Germinal center (tissue), 1 donor: ENCODE data around the gene KNG1.
"Not testable (repeated sequence)": the region's sequence is repeated elsewhere in the genome, so short reads cannot be mapped to it uniquely, and the experiment has no call there.

ENCODE experiments used
- DNase-seq: peaks from one replicate; pipeline ENCODE4 v3.0.0; 2012; ENCODE audit warnings: mixed read lengths, low spot score

The KNG1 gene

DNA sequence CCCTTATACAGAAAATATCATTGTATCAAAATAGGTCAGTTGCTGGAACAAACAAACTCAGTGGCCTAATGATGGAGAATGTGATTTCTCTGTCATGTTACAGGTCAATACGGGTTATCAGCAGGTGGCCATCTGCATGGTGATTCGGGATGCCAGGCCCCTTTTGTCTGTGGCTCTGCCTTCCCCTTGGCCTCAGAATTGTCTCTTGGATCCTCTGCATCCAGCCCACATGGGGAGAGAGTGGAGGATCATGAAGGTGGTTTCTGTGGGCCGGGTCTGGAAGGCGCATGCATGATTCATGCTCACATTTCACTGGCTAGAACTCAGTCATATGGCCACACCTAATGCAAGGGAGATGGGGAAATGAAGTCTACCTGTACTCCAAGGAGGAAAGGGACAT lies 6.5 kb upstream of the KNG1 start:
- DNase-seq: not testable (repeated sequence)

- DNase-seq: no peak
Observed at GRCh38 chr3:186713499-186713898, 3.7 kb upstream of the KNG1 start.

- no peak for DNase-seq
Observed at GRCh38 chr3:186719945-186720739, 3.0 kb downstream of the KNG1 start.

- DNase-seq: no peak
Observed at GRCh38 chr3:186722457-186722856, 5.3 kb downstream of the KNG1 start.

DNA sequence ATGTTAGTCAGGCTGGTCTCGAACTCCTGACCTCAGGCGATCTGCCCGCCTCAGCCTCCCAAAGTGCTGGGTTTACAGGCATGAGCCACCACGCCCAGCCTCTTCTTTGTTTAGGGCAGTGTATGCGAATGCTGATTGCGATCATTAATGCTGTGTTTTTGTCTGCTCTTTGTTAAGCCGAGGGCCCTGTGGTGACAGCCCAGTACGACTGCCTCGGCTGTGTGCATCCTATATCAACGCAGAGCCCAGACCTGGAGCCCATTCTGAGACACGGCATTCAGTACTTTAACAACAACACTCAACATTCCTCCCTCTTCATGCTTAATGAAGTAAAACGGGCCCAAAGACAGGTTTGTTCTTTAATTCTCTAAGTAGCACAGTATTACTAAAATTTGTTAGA lies 7.8 kb downstream of the KNG1 start:
- DNase-seq: no peak

- DNase-seq: no peak
Observed at GRCh38 chr3:186732169-186732766, 15.1 kb downstream of the KNG1 start.

- no peak for DNase-seq
Observed at GRCh38 chr3:186742618-186743380, 25.6 kb downstream of the KNG1 start.

DNA sequence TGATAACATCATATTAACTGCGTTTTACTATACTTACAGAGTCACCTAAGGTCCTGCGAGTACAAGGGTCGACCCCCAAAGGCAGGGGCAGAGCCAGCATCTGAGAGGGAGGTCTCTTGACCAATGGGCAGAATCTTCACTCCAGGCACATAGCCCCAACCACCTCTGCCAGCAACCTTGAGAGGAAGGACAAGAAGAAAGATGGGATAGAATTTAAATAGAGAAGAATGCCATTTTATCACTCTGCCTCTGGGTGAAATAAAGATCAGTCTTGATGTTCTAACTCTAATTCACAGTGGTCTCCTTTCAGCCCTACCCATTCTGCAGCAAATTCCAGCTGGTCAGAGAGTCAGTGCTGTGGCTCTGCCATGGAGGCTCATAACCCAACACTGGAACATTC lies 26.5 kb downstream of the KNG1 start:
- no peak for DNase-seq

- no peak for DNase-seq
Observed at GRCh38 chr3:186746008-186746407, 28.8 kb downstream of the KNG1 start.

DNA sequence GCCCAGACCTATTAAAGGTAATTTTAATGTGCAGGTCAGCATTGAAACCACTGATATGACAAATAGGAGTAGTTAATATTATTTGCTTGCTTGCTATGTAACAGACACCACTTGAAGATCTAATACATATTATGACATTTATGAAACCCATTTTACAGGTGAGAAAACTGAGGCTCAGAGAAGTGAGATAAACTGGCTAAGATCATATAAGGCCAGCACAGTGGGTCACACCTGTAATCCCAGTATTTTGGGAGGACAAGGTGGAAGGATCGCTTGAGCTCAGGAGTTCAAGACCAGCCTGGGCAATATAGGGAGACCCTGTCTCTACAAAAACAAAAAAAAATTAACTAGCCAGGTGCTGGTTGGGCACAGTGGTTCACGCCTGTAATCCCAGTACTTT lies 33.2 kb downstream of the KNG1 start:
- no peak for DNase-seq

GRCh38 chr3:186751480-186751879 lies 34.3 kb downstream of the KNG1 start:
- no peak for DNase-seq

DNA sequence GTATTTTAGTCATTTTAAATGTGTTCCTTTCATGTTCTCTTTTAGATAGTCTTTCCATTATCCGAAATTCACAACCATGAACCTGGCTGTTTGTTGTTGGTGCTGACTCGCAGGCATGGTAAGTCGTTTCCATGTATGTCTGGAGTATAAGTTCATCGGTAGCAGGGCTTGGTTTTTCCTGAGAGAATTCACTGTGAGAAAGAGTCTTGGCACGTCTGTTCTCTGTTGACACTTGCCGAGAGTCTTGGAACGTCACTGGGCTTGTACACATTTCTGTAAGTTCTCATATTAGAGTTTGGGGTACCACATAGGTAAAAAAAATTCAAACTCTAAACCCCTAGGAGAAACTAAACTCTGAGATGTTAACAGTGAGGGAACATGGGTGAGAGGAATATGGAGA lies 36.8 kb downstream of the KNG1 start:
- no peak for DNase-seq

DNA sequence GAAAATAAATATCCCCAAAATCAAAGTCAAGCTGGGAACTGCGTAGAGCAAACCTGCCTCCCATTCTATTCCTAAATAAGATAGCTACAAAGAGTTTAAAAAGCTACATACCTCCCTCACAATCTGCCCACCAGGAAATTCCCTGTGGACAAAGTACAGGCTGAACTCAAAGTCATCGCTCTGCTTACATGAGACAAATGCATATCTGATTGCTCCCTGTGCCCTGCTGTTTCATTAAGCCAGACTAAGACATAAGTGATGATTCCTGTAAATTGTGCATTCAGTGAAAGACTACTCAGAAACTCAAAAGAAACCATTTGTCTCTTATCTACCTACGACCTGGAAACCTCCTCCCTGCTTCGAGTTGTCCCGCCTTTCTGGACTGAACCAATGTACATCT lies 37.7 kb downstream of the KNG1 start:
- no peak for DNase-seq

DNA sequence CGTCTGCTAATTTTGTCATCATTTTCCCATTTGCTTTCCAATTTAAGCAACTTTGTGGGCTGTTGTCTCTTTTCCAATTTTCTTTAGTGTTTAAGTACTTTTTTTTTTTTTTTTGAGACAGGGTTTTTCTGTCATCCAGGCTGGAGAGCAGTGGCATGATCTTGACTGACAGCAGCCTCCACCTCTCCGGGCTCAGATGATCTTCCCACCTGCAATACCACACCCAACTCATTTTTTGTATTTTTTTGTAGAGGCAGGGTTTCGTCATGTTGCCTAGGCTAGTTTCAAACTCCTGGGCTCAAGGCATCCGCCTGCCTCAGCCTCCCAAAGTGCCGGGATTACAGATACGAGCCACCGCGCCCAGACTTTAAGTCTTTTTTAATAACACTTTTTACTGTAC lies 40.1 kb downstream of the KNG1 start:
- DNase-seq: no peak

DNA sequence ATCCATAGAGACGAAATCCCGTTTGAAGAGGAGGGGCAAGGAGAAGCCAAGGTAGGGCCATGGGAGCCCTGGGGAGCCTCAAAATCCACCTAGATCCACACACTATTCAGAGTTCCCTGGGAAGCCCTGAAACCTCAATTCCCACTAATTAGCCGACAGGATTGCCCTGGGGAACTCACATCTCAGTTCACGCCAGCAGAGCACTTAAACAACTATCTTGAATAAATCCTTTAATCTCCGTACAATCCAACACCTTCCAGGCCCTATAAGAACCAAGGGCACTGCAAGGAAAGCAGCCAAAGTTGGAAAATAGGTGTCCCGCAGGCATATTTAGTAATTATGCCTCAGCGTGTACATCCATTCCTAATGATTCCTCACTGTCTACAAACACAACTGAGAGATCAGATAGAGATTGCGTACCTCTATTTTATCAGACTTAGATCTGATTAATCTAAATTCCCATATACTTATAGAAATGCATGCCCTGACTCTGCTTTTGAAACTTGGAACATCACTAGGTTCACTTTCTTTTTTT lies 40.6 kb downstream of the KNG1 start:
- DNase-seq: no peak

DNA sequence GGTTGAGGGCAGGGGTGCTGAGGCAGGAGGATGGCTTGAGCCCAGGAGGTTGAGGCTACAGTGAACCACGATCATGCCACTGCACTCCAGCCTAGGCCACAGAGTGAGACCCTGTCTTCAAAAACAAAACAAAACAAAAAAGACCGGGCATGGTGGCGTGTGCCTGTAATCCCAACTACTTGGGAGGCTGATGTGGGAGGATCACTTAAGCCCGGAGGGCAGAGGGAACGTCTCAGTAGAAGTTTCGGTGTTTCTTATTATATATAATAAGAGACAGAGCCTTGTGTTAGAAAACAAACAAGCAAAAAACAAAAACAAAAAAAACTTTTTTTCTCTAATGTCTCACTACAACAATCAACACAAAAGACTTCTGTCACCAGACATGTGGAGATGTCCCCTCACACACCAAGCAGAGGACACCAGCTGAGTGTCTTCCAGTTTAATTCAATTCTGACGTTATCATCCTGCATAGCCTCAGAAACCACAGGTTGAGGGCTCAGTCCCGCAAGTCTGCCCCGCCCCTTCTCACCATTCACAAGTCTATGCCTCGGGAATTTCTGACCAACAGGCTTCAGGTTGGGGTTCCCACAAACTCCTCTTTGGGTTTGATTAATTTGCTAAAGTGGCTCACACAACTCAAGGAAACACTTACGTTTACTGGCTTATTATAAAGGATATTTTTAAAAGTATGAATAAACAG lies 42.2 kb downstream of the KNG1 start:
- DNase-seq: no peak

GRCh38 chr3:186760141-186760833 lies 43.1 kb downstream of the KNG1 start:
- DNase-seq: no peak

GRCh38 chr3:186760897-186761447 lies 43.8 kb downstream of the KNG1 start:
- no peak for DNase-seq

DNA sequence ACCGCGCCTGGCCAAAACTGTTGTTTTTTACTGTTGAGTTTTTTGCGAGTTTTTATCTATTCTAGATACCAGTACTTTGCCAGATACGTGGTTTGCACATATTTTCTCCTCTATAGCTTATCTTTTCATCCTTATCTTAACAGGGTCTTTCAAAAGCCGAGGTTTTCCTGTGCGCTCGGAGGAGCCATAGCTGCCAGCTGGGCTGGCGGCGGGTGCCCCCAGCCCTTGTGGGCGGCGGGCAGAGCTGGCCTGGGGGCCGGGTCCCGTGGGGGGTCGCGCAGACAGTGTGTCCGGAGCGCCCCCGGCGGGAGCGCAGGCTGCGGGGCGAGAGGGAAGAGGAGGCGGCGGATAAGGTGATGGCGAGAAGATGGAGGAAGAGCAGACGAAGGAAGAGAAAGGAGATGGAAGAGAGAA lies 55.1 kb downstream of the KNG1 start:
- peak; percentile 32 for DNase-seq

DNA sequence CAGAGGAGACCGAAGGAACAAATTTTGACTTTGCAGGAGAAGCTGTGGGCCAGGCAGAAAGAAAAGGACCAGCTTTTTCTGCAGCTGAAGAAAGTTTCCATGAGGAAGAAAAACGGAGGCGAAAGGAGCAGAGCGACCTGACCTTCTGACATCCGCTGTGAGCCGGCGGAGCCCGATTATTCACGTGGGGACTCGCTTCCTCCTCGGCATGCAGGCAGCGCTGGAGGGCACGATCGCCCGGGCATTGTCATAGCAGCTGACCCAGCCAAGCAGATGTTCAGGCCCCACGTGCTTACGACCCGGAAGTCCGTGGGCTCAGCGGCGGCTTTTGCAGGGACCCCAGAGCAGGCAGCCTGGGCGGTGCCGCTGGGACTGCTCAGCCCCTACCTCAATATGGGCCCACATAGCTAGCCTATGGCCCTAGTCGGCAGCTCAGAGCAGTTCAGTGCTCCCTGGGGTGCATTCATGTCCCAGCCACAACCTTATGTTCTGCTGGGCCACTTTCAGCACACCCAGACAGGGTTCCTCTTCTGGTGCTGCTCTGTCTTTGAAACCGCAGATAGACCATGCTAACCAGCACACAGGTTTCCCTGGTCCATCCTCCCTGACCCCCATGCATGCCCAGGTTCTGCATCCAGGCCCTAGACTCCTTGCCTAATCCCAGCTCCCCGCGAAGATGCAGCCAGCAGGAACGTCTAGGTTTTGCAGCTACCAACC lies 55.7 kb downstream of the KNG1 start:
- peak; percentile 87 for DNase-seq

- no peak for DNase-seq
Observed at GRCh38 chr3:186775999-186776398, 58.8 kb downstream of the KNG1 start.
